Measurements from ENCODE around the gene TUSC7. TPM values are rescaled to one million over a fixed set of nuclear protein-coding genes. Genes with fewer than 3 reads are reported as not detected.

The TUSC7 gene
- total RNA-seq, 3 donors from 2014 or later: not detected

DNA sequence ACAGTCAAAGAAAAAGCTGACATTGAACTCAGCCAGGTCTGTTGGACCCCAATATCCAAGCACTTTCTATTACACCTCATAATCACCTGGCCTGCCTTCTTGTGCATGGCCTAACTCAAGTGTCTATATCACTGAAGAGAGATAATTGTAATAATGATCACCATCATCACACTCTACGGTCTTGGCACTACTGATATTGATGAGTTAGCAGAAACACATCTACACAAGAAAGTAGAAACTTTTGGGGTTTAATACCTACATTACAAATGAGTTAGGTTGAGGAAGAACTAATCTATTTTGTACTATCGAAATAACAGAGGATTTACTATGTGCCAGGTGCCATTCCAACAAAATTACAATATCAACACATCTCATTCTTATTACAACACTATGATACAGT is 30.7 kb downstream of the TUSC7 start:
- no peak for ATAC-seq
- H3K36me3 ChIP-seq (ENCODE audit: low read depth): no peaks in the 10 kb centered on the region

GRCh38 chr3:116741467-116741866 is 31.9 kb downstream of the TUSC7 start:
- ATAC-seq: no peak

More for the DNA sequence above, 30.7 kb downstream of the TUSC7 start:
- no peaks in the 10 kb centered on the region for H3K9me3 ChIP-seq
- intact Hi-C loops (cut with DNase I, micrococcal nuclease): no loop called here
- TF ChIP-seq, protein P1, sequence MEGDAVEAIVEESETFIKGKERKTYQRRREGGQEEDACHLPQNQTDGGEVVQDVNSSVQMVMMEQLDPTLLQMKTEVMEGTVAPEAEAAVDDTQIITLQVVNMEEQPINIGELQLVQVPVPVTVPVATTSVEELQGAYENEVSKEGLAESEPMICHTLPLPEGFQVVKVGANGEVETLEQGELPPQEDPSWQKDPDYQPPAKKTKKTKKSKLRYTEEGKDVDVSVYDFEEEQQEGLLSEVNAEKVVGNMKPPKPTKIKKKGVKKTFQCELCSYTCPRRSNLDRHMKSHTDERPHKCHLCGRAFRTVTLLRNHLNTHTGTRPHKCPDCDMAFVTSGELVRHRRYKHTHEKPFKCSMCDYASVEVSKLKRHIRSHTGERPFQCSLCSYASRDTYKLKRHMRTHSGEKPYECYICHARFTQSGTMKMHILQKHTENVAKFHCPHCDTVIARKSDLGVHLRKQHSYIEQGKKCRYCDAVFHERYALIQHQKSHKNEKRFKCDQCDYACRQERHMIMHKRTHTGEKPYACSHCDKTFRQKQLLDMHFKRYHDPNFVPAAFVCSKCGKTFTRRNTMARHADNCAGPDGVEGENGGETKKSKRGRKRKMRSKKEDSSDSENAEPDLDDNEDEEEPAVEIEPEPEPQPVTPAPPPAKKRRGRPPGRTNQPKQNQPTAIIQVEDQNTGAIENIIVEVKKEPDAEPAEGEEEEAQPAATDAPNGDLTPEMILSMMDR (IDR thresholded peaks at IDR 0.05): no peak
- no peak for DNase-seq
- no peak overlapping the region for H3K4me3 ChIP-seq
- no peaks in the 10 kb centered on the region for H3K4me1 ChIP-seq (ENCODE audit: low read depth)

GRCh38 chr3:116743062-116743461 is 33.5 kb downstream of the TUSC7 start:
- intact Hi-C loops (cut with DNase I, micrococcal nuclease): no loop called here
- H3K4me3 ChIP-seq: no peak overlapping the region
- H3K9me3 ChIP-seq: no peaks in the 10 kb centered on the region
- ATAC-seq (no peak), DNase-seq (no peak)
- TF ChIP-seq, protein P1 (IDR thresholded peaks at IDR 0.05): no peak
- no peaks in the 10 kb centered on the region for H3K36me3 ChIP-seq (ENCODE audit: low read depth)
- H3K4me1 ChIP-seq (ENCODE audit: low read depth): no peaks in the 10 kb centered on the region

More at GRCh38 chr3:116741467-116741866, 31.9 kb downstream of the TUSC7 start:
- intact Hi-C loops (cut with DNase I, micrococcal nuclease): no loop called here
- no peaks in the 10 kb centered on the region for H3K36me3 ChIP-seq (ENCODE audit: low read depth)
- DNase-seq: no peak
- H3K4me3 ChIP-seq: no peak overlapping the region
- no peaks in the 10 kb centered on the region for H3K9me3 ChIP-seq
- TF ChIP-seq, protein P1 (IDR thresholded peaks at IDR 0.05): no peak
- H3K4me1 ChIP-seq (ENCODE audit: low read depth): no peaks in the 10 kb centered on the region

GRCh38 chr3:116749388-116749787 is 39.8 kb downstream of the TUSC7 start:
- intact Hi-C loops (cut with DNase I, micrococcal nuclease): no loop called here
- no peak for ATAC-seq
- Histone ChIP-seq H3K36me3 (ENCODE audit: low read depth) (no peaks in the 10 kb centered on the region), H3K9me3 (no peaks in the 10 kb centered on the region), H3K4me1 (ENCODE audit: low read depth) (no peaks in the 10 kb centered on the region), H3K4me3 (no peak overlapping the region)
- DNase-seq: no peak
- TF ChIP-seq, protein P1 (IDR thresholded peaks at IDR 0.05): no peak

GRCh38 chr3:116757315-116757714 is 47.7 kb downstream of the TUSC7 start:
- Histone ChIP-seq H3K36me3 (ENCODE audit: low read depth) (no peaks in the 10 kb centered on the region), H3K4me3 (no peak overlapping the region), H3K4me1 (ENCODE audit: low read depth) (no peaks in the 10 kb centered on the region), H3K9me3 (no peaks in the 10 kb centered on the region)
- no peak for ATAC-seq
- TF ChIP-seq, protein P1 (IDR thresholded peaks at IDR 0.05): no peak
- DNase-seq: no peak
- intact Hi-C loops (cut with DNase I, micrococcal nuclease): no loop called here

GRCh38 chr3:116759316-116759715 is 49.7 kb downstream of the TUSC7 start:
- no peak for ATAC-seq
- no peaks in the 10 kb centered on the region for H3K36me3 ChIP-seq (ENCODE audit: low read depth)
- H3K9me3 ChIP-seq: no peaks in the 10 kb centered on the region
- no peaks in the 10 kb centered on the region for H3K4me1 ChIP-seq (ENCODE audit: low read depth)
- no peak overlapping the region for H3K4me3 ChIP-seq
- DNase-seq: no peak
- intact Hi-C loops (cut with DNase I, micrococcal nuclease): no loop called here
- TF ChIP-seq, protein P1 (IDR thresholded peaks at IDR 0.05): no peak

Measured in mucosa of descending colon (tissue), 3 donors.